ENCODE measurements around the gene RABL3. TPM values are rescaled to one million over a fixed set of nuclear protein-coding genes. Genes with fewer than 3 reads are reported as not detected.
"Not testable (repeated sequence)": the region's sequence is repeated elsewhere in the genome, so short reads cannot be mapped to it uniquely, and the experiment has no call there.

The RABL3 gene
- total RNA-seq, 2 donors from 2014 or later, result 29.7 to 32.0 TPM

- TF ChIP-seq CTCF (IDR thresholded peaks at IDR 0.05), result no peak
- ATAC-seq (ENCODE audit: insufficient number of reproducible peaks, low FRiP score, low read depth), result no peak
These were observed 20.3 kb upstream of the RABL3 start for GRCh38 chr3:120762615-120763014.

GRCh38 chr3:120758551-120758950, 16.2 kb upstream of the RABL3 start:
- H3K4me1 ChIP-seq (ENCODE audit: control insufficient read depth in 1 of 2, low read depth in 2 of 2); H3K36me3 ChIP-seq; ATAC-seq (ENCODE audit: insufficient number of reproducible peaks, low FRiP score, low read depth); DNase-seq (ENCODE audit: low spot score); H3K27me3 ChIP-seq (replicated peaks; ENCODE audit: insufficient read depth); H3K27ac ChIP-seq; H3K4me3 ChIP-seq; H3K9me3 ChIP-seq: not testable (repeated sequence)

More at GRCh38 chr3:120762615-120763014, 20.3 kb upstream of the RABL3 start:
- Histone ChIP-seq H3K27ac (no peak overlapping the region), H3K27me3 (replicated peaks; ENCODE audit: insufficient read depth) (no peaks in the 10 kb centered on the region), H3K4me1 (ENCODE audit: control insufficient read depth in 1 of 2, low read depth in 2 of 2) (peaks cover 0 to 3% of the 10 kb centered on the region in 2 donors), H3K9me3 (no peaks in the 10 kb centered on the region), H3K36me3 (no peaks in the 10 kb centered on the region), H3K4me3 (no peak overlapping the region)
- DNase-seq (ENCODE audit: low spot score), result no peak

- TF ChIP-seq CTCF (IDR thresholded peaks at IDR 0.05), result no peak
- Histone ChIP-seq H3K4me3 (no peak overlapping the region), H3K27me3 (replicated peaks; ENCODE audit: insufficient read depth) (no peaks in the 10 kb centered on the region), H3K9me3 (no peaks in the 10 kb centered on the region), H3K4me1 (ENCODE audit: control insufficient read depth in 1 of 2, low read depth in 2 of 2) (no peaks in the 10 kb centered on the region), H3K36me3 (peaks cover 3% of the 10 kb centered on the region), H3K27ac (no peak overlapping the region)
- no peak for DNase-seq (ENCODE audit: low spot score)
- no peak for ATAC-seq (ENCODE audit: insufficient number of reproducible peaks, low FRiP score, low read depth)
These were observed 13.7 kb upstream of the RABL3 start for GRCh38 chr3:120756061-120756460.

GRCh38 chr3:120753810-120754209, 11.5 kb upstream of the RABL3 start:
- Histone ChIP-seq H3K27ac (no peak overlapping the region), H3K36me3 (peaks cover 5% of the 10 kb centered on the region), H3K4me1 (ENCODE audit: control insufficient read depth in 1 of 2, low read depth in 2 of 2) (no peaks in the 10 kb centered on the region), H3K27me3 (replicated peaks; ENCODE audit: insufficient read depth) (no peaks in the 10 kb centered on the region), H3K9me3 (no peaks in the 10 kb centered on the region), H3K4me3 (no peak overlapping the region)
- DNase-seq (ENCODE audit: low spot score) (no peak), ATAC-seq (ENCODE audit: insufficient number of reproducible peaks, low FRiP score, low read depth) (no peak)
- no peak for TF ChIP-seq CTCF (IDR thresholded peaks at IDR 0.05)

- no peak for TF ChIP-seq CTCF (IDR thresholded peaks at IDR 0.05)
- no peak for DNase-seq (ENCODE audit: low spot score)
- Histone ChIP-seq H3K9me3 (no peaks in the 10 kb centered on the region), H3K27ac (no peak overlapping the region), H3K36me3 (peaks cover 5% of the 10 kb centered on the region), H3K4me1 (ENCODE audit: control insufficient read depth in 1 of 2, low read depth in 2 of 2) (no peaks in the 10 kb centered on the region), H3K27me3 (replicated peaks; ENCODE audit: insufficient read depth) (no peaks in the 10 kb centered on the region), H3K4me3 (no peak overlapping the region)
- no peak for ATAC-seq (ENCODE audit: insufficient number of reproducible peaks, low FRiP score, low read depth)
These were observed 10.5 kb upstream of the RABL3 start for GRCh38 chr3:120752865-120753264.

GRCh38 chr3:120752230-120752629, 9.9 kb upstream of the RABL3 start:
- Histone ChIP-seq H3K36me3 (peaks cover 5% of the 10 kb centered on the region), H3K27ac (no peak overlapping the region), H3K9me3 (no peaks in the 10 kb centered on the region), H3K4me3 (no peak overlapping the region), H3K27me3 (replicated peaks; ENCODE audit: insufficient read depth) (no peaks in the 10 kb centered on the region), H3K4me1 (ENCODE audit: control insufficient read depth in 1 of 2, low read depth in 2 of 2) (no peaks in the 10 kb centered on the region)
- TF ChIP-seq CTCF (IDR thresholded peaks at IDR 0.05), result no peak
- ATAC-seq (ENCODE audit: insufficient number of reproducible peaks, low FRiP score, low read depth) (no peak), DNase-seq (ENCODE audit: low spot score) (no peak)
